Measurements from ENCODE around the gene EGFL8. TPM values are rescaled to one million over a fixed set of nuclear protein-coding genes. Genes with fewer than 3 reads are reported as not detected.
A peak's percentile ranks its signal among the peaks of the same experiment; 100 is the strongest.

Gene EGFL8
- total and polyA plus RNA-seq, 2 donors (not counting 3 experiments of a cell fraction or from before 2014, with no cell fraction given): 9.0 to 12.6 TPM

- FAIRE-seq: peak; percentile 93
- POLR2A ChIA-PET: no interaction called here
These were observed 10.6 kb upstream of the EGFL8 start, which contains the start of gene PPT2 for GRCh38 chr6:32153564-32154513. PPT2 (plus strand) TSS chr6:32154141; CDS start chr6:32154595, 454 bp downstream.

More at GRCh38 chr6:32153564-32154513, 10.6 kb upstream of the EGFL8 start, which contains the start of gene PPT2:
- intact Hi-C loops (cut with micrococcal nuclease): loop anchor here (1.0 kb wide), 4 partner anchors 22 to 41 kb away; partner anchors contain the start of genes AGPAT1 and FKBPL
- no peaks in the 10 kb centered on the region for H3K9me1 ChIP-seq (replicated peaks; ENCODE audit: control insufficient read depth, extremely low read depth, insufficient read depth, low read length)
- peaks cover 4 to 5% of the 10 kb centered on the region in 2 experiments for H3K27me3 ChIP-seq (ENCODE audit: control insufficient read depth in 2 of 2, insufficient read depth in 2 of 2, low read length in 2 of 2)
- peaks cover 0 to 7% of the 10 kb centered on the region in 2 experiments for H3K36me3 ChIP-seq (ENCODE audit: control insufficient read depth in 2 of 2, extremely low read depth in 1 of 2, insufficient read depth in 2 of 2, low read length in 2 of 2)
- peak within 1 kb of the TSS; percentile 51 for H3K27ac ChIP-seq (ENCODE audit: insufficient read depth, low read depth, low read length)
- H3K9ac ChIP-seq (replicated peaks; ENCODE audit: extremely low read depth, insufficient read depth, low read length): peak within 1 kb of the TSS; percentile 64
- dilution Hi-C loops (cut with MboI; ENCODE audit: extremely low pct_ligation_motif_present, low sequenced_read_pairs): no loop called here
- peak within 1 kb of the TSS; percentile 41 to 71 (median 60) for H3K4me3 ChIP-seq (replicated peaks in 1 of 3; ENCODE audit: insufficient read depth in 1 of 3, low read depth in 1 of 3, low read length in 3 of 3)
- peaks cover 24% of the 10 kb centered on the region for H3K4me1 ChIP-seq (ENCODE audit: control insufficient read depth, extremely low read depth, insufficient read depth, low read length)
- H3K9me3 ChIP-seq (replicated peaks; ENCODE audit: control insufficient read depth, insufficient read depth, low read length): no peaks in the 10 kb centered on the region
- CTCF ChIA-PET: interaction anchor here (0.7 to 1.2 kb wide), 6 partner anchors 12 to 42 kb away, joined by 3 to 7 read pairs (median 4); no protein-coding TSS in a partner anchor
- H4K20me1 ChIP-seq (replicated peaks; ENCODE audit: control insufficient read depth, extremely low read depth, insufficient read depth, low read length): no peaks in the 10 kb centered on the region
- DNase-seq (ENCODE audit: low read depth, low spot score): peak; percentile 94
- BruUV-seq (replicated peaks): TSS peak; percentile 32
- peak within 1 kb of the TSS; percentile 40 for H3K4me2 ChIP-seq (ENCODE audit: insufficient read depth, low read length)
- H3K79me2 ChIP-seq (ENCODE audit: control insufficient read depth, insufficient read depth, low read length): peaks cover 4% of the 10 kb centered on the region
- H2AFZ ChIP-seq (ENCODE audit: low read depth, low read length): peak within 1 kb of the TSS; percentile 76
- TF ChIP-seq GATA2 (IDR thresholded peaks at IDR 0.05; ENCODE audit: insufficient read depth, insufficient read length, low read depth, low read length) (no peak), POLR2A (IDR thresholded peaks at IDR 0.05; ENCODE audit: low read depth, low read length) (peak; percentile 61), CTCF (IDR thresholded peaks at IDR 0.05; ENCODE audit: extremely low read depth in 1 of 2, insufficient read depth in 1 of 2, low read depth in 1 of 2, low read length in 2 of 2) (peak in 1 of 2 donors; percentile 16)

Data from endothelial cell of umbilical vein (primary cell).